ENCODE results near the gene LHB.

LHB gene

GRCh38 chr19:49006905-49007304 is 10.0 kb downstream of the LHB start:
- H3K4me3 ChIP-seq (ENCODE audit: low read depth, low read length): no peak overlapping the region
- no peak for TF ChIP-seq CTCF (conservative IDR thresholded peaks at IDR 0.05; ENCODE audit: low read depth, low read length)
- no peak for DNase-seq (ENCODE audit: low read depth)

GRCh38 chr19:49004964-49005614 is 11.8 kb downstream of the LHB start:
- TF ChIP-seq CTCF (conservative IDR thresholded peaks at IDR 0.05; ENCODE audit: low read depth, low read length): no peak
- no peak for DNase-seq (ENCODE audit: low read depth)
- H3K4me3 ChIP-seq (ENCODE audit: low read depth, low read length): no peak overlapping the region

- no peak overlapping the region for H3K4me3 ChIP-seq (ENCODE audit: low read depth, low read length)
- DNase-seq (ENCODE audit: low read depth): no peak
- no peak for TF ChIP-seq CTCF (conservative IDR thresholded peaks at IDR 0.05; ENCODE audit: low read depth, low read length)
These were observed 12.8 kb downstream of the LHB start for GRCh38 chr19:49004133-49004532.

- TF ChIP-seq CTCF (conservative IDR thresholded peaks at IDR 0.05; ENCODE audit: low read depth, low read length): peak; percentile 87
- no peak overlapping the region for H3K4me3 ChIP-seq (ENCODE audit: low read depth, low read length)
- DNase-seq (ENCODE audit: low read depth): peak; percentile 87
These were observed 17.2 kb downstream of the LHB start for GRCh38 chr19:48999481-49000325.

- peak; percentile 78 for TF ChIP-seq CTCF (conservative IDR thresholded peaks at IDR 0.05; ENCODE audit: low read depth, low read length)
- peak; percentile 75 for DNase-seq (ENCODE audit: low read depth)
These were observed 18.9 kb downstream of the LHB start for GRCh38 chr19:48997972-48998371.

GRCh38 chr19:48994035-48994386 is 22.9 kb downstream of the LHB start:
- peak overlapping the region; percentile 83 for H3K4me3 ChIP-seq (ENCODE audit: low read depth, low read length)
- DNase-seq (ENCODE audit: low read depth): no peak
- no peak for TF ChIP-seq CTCF (conservative IDR thresholded peaks at IDR 0.05; ENCODE audit: low read depth, low read length)

More at GRCh38 chr19:48997972-48998371, 18.9 kb downstream of the LHB start:
- H3K4me3 ChIP-seq (ENCODE audit: low read depth, low read length): no peak overlapping the region
